Retina (tissue), 1 donor: Measurements from ENCODE around the gene CCDC149.

Experiments
- DNase-seq: peaks from one replicate; pipeline ENCODE4 v3.0.0-alpha.2; 2016

CCDC149 gene

GRCh38 chr4:24912252-24913118 is at the start of gene CCDC149:
TSS of gene CCDC149 (minus strand) at chr4:24913042. CDS start at chr4:24912864, 178 bp downstream.
- peak; percentile 84 for DNase-seq

- DNase-seq, result no peak
Measured at GRCh38 chr4:24957886-24958285, 45.0 kb upstream of the CCDC149 start.

- DNase-seq, result no peak
Measured at GRCh38 chr4:24956763-24957162, 43.9 kb upstream of the CCDC149 start.

- DNase-seq, result no peak
Measured at GRCh38 chr4:24956091-24956490, 43.2 kb upstream of the CCDC149 start.

GRCh38 chr4:24952667-24953066 is 39.8 kb upstream of the CCDC149 start:
- DNase-seq, result no peak

GRCh38 chr4:24949970-24950369 is 37.1 kb upstream of the CCDC149 start:
- DNase-seq, result no peak

- DNase-seq, result no peak
Measured at GRCh38 chr4:24937917-24938281, 25.1 kb upstream of the CCDC149 start.

GRCh38 chr4:24937176-24937916 is 24.5 kb upstream of the CCDC149 start:
- DNase-seq, result no peak

GRCh38 chr4:24935856-24936255 is 23.0 kb upstream of the CCDC149 start:
- DNase-seq, result no peak

GRCh38 chr4:24934311-24934710 is 21.5 kb upstream of the CCDC149 start:
- no peak for DNase-seq

GRCh38 chr4:24933684-24934275 is 20.9 kb upstream of the CCDC149 start:
- DNase-seq, result no peak

GRCh38 chr4:24932515-24933225 is 19.8 kb upstream of the CCDC149 start:
- no peak for DNase-seq

- DNase-seq, result no peak
Measured at GRCh38 chr4:24930151-24930550, 17.3 kb upstream of the CCDC149 start.

- no peak for DNase-seq
Measured at GRCh38 chr4:24928708-24929107, 15.9 kb upstream of the CCDC149 start.

GRCh38 chr4:24927049-24927448 is 14.2 kb upstream of the CCDC149 start:
- no peak for DNase-seq

GRCh38 chr4:24924309-24924781 is 11.5 kb upstream of the CCDC149 start:
- DNase-seq, result no peak

GRCh38 chr4:24923550-24923949 is 10.7 kb upstream of the CCDC149 start:
- DNase-seq, result no peak

GRCh38 chr4:24923002-24923401 is 10.2 kb upstream of the CCDC149 start:
- DNase-seq, result no peak

- DNase-seq, result no peak
Measured at GRCh38 chr4:24922416-24922815, 9.6 kb upstream of the CCDC149 start.

GRCh38 chr4:24921491-24921890 is 8.6 kb upstream of the CCDC149 start:
- no peak for DNase-seq

- DNase-seq, result no peak
Measured at GRCh38 chr4:24920008-24920407, 7.2 kb upstream of the CCDC149 start.

- peak; percentile 62 for DNase-seq
Measured at GRCh38 chr4:24917076-24917856, 4.4 kb upstream of the CCDC149 start.
